ENCODE results near the gene SLC25A53.
"Not testable (repeated sequence)": the region's sequence is repeated elsewhere in the genome, so short reads cannot be mapped to it uniquely, and the experiment has no call there.

SLC25A53 gene

DNA sequence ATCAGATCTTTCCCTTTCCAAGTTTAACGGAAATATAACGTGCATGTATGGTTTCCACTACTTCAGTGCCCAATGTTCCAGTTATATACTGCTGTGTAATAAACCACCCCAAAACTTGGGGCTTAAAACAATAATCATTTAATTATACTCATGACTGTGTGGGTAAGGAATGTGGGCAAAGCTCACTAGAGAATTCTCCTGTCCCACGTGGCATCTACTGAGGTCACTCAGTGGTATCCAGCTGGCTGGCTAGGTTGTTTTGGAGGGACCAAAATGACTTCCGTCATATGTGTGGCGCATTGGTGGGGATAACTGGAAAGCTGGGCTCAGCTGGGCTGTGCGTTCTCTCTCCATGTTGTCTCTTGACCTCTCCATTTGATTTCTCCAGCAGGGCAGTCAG lies 26.0 kb downstream of the SLC25A53 start:
- no peak for DNase-seq

DNA sequence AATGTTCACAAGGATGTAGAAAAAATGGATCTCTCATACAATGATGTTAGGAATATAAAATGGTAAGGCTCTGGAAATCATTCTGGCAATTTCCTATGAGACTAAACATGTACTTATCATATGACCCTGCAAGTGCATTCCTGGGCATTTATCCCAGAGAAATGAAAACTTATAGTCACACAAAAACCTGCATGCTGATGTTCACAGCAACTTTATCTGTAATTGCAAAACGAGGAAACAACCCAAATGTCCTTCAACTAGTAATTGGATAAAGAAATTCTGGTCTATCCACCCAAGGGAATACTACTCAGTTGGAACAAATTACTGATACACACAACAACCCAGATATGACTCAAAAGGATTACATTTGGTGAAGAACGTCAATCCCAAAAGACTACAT lies 30.0 kb downstream of the SLC25A53 start:
- no peak for DNase-seq

DNA sequence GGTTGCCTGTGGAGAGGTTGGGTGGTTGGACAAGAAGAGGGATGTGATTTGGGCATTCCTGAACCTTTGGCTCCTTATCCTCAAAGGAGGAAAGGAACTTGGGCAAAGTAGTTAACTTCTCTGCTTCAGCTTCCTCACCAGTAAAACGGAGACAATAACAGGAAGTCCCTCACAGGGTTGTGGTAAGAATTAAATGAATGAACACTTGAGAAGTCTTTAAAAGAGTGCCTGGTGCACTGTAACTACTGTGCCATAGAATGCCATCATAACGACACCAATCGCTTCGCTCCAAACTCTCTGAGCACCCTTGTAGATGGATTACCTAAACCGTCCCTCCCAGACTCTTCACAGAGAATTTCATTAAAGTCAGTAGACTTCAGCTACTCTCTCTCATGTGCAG lies 34.0 kb downstream of the SLC25A53 start:
- DNase-seq: peak; percentile 4

DNA sequence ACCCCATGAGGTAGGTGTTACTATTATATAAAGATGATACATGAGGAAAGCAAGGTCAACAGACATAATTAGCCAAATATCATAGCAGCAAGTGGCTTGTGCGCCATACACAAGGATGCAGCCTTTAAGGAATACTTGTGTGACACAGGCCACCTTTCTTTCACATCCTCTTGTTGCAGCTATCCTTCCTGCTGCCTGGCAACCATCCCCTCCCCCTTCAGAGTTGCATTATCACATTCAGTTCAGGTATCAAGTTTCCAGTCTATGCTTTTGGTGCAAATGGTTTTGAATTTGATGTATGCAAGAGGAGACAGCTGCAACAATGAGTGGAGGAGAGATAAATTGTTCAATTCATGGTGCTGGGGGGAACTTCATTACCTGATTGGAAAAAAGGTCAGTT lies 38.0 kb downstream of the SLC25A53 start:
- no peak for DNase-seq

DNA sequence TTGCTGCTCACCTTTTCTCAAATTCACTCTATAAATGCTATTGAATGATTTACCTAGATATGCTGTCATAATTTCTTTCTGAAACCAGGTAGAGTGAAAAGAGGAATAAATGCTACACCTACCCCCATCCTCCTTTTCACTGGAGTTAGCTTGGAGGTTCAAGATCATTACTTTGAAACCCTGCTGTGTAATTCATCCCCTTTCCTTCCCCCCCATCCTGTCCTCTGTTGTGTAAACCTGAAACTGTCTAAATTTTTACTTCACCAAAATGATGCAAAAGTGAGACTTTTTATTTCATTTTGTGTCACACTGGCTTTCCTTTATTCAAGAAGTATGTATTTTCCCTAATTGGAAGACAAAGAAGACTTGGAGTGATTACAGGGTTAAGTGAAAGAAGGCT lies 39.0 kb downstream of the SLC25A53 start:
- DNase-seq: no peak

DNA sequence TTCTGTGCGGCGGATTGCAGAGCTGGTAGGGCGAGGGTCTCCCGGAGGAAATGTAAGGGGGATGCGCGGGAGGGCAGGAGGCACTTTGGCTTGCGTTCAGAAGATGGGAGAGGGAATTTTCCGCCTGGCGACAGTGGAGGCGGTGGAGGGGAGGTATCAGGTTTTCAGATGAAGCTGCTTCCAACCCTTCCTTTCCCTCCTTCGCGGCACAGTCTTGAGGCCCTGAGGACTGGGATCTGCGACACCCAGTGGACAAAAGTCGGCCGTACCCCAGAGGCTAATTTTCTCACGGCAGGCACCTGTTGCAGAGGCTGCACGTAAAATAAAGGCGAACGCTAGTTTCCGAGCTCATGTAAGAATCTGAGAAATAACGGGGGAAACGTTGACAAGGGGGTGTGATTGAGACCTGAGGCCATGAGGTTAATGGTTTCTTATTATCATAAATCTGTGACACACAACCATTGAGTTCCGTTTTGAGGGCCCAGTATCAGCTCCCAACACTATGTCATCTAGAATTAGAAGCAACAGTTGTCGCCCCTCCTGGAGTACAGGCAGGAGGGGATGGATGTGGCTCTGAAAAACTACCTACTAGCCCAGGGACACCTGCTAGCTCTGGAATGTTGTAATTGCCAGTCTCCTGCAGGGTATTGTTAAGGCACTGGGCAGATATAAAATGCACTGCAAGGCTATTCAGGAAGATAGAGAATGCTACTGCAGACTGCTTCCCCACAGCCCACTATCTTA lies 43.4 kb downstream of the SLC25A53 start:
- peak; percentile 14 for DNase-seq

DNA sequence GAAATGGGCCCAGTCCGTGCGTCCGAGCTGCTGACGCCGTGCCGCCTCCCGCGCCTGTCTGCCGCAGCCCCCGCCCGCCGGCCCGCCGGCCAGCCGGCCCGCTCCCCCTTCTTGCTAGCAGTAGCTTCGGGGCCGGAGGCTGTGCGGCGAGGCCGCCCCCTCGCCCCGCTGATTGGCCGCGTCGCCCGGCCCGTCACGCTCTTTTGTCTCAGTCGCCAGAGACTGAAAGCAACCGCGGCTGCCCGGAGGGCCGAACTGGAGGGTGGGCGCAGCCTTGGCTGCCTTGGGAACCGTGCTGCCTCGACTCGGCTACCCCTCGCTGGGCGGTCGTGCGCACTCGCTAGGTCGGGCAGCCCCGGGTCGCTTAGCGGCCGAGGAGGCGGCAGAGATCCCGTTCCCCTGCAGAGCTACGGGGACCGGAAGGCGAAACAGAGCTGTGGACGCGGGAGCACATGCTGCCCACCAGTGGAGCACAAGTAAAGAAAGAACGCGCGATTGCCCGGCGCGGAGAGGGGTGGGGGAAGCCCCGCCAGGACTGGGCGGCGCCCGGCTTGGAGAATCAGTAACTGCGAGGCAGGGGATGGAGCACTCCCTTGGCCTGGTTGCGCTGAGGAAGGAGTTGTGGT lies 44.4 kb downstream of the SLC25A53 start, which contains the start of gene ZCCHC18:
TSS of gene ZCCHC18 (plus strand) at position 198 of the 626 bp plus-strand sequence. CDS start 1,589 bp downstream, outside the sequence.
- DNase-seq: no peak

DNA sequence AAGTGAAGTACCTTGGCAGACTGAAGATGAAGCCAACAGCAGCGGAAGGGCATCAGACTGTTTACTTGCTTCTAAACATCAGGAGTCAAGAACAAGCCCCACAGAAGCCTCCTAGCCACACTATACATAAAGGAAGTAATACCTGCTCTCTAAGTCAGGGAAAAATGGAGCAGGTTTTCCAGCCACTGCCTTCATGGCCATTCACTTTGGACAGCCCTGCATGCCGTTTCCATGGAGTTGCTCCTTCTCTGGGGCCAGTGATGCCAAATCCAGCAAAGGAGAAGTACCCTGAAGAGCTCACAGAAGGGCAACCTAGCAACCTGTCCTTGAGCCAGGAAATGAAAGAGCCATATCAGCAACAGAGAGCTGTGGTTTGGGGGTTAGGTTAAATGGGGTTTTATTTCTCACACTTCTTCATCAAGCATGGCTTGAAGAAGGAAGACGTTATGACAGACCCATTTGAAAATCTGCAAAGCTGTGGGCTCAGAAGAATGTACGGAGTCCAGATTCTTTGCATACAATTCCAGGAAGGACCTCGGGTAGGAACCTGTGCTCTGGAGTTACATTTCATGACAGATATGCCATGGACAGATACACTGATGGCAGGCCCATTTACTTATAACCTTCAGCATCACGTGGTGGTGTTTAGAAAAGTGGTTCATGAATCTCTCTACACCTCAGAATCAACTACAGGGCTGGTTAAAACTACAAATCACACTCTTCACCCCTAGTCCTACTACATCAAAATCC lies 46.1 kb downstream of the SLC25A53 start:
- DNase-seq: not testable (repeated sequence)

DNA sequence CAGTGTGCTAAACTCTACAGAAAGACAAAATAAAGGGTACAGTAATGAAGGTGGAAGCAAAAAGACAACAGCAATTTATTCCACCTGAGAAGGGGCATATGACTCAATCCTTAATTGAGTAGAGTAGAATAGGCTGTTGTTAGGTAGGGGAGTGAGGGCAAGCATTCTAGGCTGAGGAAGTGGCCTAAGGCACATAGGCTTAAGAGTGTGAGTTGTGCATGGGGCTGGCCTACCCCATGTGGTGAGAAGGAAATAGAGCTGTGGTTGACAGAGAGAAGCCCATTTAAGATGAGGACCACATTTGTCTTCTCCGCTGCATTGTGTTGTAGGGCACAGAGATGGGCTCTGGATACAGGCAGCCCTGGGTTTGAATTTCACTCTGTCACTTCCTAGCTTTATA lies 47.9 kb downstream of the SLC25A53 start:
- DNase-seq: no peak

DNA sequence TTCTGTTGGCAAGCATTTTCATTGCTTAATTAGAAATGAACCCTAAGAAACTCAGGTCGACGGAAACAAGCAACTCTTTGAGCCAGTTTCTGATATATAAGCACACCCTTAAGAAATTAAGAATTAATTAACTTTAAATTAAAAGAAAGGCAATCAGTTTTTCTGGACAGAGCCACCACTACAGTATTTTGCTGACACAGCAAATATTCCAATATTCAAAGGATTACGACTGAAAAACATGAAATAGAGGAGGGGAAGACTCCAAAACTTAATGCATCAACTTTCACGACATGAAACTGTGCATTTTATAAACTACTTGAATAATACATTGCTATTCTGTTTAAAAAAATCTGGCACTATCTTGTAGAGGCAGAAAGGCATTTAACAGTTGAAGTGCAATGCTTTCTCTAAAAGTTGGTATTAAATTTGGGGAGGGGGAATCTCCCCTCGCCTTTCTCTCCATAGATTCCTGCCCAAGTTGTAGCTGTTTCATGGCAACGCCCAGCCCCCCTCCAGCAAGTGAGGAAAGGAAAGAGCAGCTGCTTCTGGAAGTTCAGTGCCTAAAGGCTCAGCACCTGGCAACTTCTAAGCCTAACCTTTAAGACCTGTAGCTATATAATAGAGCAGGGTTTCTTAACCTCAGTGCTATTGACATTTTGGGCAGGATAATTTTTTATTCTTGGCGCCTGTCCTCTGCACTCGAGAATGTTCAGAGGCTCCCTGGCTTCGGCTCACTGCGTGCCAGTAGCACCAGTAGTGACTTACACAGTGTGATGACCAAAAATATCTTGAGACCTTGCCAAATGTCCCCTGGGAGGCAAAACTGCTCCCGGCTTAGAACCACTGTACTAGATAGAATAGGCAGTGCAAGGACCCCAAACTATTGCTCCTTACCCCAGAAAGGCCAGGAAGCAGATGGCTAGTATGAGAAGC lies 51.2 kb downstream of the SLC25A53 start:
- DNase-seq: no peak

DNA sequence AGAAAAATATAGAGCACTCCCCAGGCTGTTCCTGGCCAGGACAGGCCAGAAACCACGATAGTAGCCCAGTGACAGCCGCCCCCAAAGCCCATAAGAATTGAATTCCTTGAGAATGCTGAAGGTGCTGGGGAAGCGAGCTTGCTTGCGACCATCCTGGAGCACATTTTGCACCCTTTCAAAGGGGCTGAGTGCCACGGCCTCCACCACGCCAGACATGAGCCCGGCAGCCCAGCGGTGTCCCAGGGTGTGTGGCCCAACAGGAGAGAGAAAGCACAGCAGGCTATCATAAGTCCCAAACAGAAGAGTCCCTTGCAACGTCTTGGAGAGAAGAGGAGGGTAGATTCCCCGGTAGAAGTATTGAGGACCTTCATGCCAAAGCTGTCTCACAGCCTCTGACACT lies 52.1 kb downstream of the SLC25A53 start:
- DNase-seq: no peak

DNA sequence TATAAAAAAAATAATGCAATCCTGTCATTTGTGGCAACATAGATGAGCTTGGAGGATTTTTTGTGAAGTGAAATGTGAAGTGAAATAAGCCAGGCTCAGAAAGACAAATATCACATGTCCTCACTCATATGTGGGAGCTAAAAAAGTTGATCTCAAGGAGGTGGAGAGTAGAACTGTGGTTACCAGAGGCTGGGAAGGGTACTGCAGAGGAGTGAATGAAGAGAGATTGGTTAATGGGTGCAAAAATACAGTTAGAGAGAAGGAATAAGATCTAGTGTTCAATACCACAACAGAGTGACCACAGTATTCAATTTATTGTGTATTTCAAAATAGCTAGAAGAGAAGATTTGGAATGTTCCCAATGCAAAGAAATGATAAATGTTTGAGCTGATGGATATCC lies 57.9 kb downstream of the SLC25A53 start:
- no peak for DNase-seq

DNA sequence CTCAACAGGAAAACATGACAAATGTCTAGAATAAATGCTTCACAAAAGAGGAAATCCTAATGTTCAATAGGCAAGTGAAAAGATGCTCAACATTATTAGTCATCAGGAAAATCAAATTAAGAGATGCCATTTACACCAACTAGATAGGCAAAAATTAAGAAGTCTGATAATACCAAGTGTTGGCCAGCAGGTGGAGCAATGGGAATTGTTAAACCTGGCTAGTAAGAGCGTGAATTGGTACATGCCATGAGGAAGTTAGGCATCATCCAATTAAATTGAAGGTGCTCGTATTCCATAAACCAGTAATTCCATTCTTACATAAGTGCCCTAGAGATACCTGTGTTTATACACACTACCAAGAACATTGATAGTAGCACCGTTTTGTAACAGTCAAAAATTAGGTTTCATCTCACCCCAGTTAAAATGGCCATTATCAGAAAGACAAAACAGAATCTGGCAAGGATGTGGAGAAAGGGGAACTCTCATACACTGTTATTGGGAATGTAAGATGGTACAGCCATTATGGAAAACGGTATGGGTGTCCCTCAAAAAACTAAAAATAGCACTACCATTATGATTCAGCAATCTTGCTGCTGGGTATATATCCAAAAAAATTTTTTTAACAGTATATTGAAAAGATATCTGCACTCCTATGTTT lies 58.5 kb downstream of the SLC25A53 start:
- peak; percentile 34 for DNase-seq

DNA sequence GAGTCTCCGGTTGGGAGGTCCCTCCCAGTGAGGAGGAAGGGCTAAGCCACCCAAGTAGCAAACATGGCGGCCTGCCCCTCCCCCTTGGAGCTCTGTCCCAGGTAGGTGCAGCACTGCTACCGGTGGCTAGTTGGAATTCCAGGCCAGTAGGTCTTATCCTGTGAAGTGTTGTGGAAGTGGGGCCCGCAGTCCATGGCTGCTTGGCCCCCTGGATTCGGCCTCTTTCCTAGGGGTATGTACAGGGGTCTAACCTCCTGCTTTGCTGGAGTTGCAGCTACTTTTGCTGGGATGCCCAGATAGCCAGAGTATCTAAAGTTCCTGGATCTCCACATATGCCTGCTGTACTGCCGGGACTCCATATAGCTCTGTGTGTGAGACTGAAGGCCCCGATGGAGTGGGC lies 70.9 kb downstream of the SLC25A53 start:
- no peak for DNase-seq

DNA sequence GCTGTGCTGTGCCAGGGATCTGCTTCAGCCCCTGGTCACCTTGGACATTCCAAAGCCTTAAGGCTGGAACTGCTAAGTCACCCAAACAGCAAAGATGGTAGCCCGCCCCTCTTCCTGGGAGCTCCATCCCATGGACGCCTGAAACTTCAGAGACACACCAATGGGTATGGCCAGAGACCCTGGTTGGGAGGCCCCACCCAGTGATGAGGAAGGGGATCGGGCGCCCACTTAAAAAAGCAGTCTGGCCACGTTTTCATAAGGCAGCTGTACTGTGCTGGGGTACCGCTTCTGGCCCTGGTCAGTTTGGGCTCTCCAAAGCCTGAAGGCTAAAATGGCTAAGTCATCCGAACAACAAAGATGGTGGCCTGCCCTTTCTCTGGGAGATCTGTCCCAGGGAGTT lies 71.3 kb downstream of the SLC25A53 start:
- DNase-seq: no peak

DNA sequence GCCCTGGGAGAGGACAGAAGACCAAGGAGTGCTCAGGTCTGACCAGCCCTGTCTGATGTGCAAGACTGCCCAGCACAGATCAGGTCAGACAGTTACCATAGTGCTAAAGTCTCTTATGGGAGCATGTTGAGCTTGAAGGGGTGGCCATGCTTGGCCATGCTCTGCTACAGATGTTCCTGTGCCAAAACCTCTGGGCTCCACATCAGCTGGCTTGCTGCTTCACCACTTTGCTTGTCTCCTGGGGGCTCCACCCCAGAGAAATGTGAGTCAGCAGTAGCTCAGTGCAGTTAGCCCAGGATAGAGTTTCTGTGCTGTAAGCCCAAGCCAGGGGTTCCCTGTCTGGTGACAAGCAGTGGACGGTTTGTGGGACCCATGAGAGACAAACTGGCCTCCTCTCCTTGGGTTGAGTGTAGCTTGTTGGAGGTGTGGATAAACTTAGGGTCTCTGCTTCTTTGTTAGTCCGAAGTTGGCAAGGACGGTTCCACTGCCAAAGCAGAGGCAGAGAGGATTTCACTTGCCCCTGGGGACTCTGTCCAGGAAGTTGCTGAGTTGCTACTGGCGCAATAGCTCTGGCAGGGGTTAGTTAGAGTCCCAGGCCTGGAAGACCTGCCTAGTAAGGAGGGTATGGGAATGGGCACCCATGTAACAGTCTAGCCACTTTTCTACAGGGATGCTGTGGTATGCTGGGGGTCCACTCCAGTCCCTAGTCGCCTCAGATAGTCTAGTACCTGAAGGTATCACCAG lies 72.1 kb downstream of the SLC25A53 start:
- no peak for DNase-seq

DNA sequence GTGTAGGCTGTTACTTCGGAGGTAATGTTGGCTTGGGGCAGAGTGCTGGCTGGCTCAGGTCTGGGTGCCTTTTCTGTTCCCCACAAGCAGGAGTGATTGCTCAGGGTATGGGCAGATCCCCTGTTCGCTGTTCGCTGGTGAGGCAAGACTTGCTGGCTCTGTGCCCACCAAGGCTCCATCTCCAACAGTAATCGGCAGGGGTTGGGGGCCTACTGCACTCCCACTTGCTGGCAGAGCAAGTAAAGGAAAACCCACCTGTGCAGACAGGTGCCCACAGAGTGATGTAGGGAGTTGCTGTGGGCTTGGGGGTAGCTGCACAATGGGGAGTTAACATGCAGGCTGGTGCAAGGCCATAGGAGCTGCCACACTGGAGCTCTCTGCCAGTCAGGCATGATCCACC lies 72.7 kb downstream of the SLC25A53 start:
- no peak for DNase-seq

DNA sequence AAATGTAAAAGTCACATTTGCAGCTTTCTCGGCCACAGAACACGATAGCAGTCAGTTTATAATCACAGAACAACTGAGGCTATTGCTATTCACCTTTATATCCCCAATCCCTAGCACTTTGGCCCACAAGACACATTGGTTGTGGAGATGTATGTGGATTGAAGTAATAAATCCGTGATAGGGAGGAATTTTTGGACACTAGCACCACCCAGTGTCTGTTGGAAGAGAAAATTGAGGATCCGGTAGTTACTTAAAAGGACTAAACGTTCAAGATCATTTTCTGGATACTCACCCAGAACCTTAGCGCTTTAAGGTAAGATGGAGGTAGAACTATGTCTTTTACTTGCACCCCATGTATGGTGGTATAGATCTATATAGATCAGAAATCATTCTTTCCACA lies 79.0 kb downstream of the SLC25A53 start:
- not testable (repeated sequence) for DNase-seq

DNA sequence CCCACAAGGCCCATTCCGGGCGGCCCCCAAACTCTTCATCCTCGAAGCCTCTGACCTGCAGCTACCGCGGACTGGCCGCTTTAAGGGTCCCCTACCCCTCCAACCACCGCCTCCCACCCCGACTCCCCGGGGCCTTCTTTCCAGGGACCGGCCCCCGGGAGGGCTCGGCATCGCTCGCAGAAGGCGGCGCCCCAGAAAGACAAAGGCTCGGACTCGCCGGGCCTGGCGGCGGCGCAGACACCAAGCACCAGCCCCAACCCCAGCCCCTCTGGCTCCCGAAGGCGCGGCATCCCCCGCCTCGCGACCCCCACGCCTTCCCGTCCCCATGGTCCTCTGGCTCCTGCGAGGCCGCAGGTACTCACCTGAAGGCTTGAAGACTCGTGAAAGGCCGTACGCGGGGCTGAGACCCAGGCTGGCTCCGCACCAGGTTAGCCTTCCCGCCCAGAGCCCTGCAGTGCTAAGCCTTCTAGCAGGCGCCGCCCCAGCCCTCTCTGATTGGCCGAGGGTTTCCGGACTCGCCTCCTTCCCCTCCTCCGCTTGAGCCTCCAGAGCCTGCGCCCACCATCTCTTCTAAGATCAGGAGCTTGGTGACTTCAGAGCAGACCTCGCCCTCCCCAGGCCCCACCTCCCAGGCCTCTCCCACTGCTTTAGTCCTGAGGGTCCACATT lies 80.9 kb downstream of the SLC25A53 start, which contains the start of gene TMSB15C:
TSS of gene TMSB15C (minus strand) at position 459 of the 668 bp plus-strand sequence.
- not testable (repeated sequence) for DNase-seq

DNA sequence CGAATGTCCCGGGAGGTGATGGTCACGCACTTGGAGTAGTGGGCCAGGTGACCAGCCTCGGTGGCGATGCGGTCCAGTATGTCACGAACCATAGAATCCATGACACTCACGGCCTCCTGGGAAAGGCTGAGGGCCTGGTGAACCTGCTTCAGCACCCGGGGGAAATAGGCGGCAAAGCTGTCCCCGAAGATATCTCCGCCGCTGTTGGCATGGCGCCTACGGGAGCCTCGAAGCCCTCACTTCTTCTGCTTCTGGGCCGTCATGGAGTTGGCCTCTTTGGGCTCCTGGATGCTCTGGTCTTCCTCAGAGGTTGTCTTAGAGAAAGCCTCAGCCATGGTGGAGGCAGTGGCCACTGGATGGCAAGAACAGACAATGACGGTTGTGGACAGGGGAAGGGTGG lies 94.2 kb downstream of the SLC25A53 start:
- not testable (repeated sequence) for DNase-seq

DNA sequence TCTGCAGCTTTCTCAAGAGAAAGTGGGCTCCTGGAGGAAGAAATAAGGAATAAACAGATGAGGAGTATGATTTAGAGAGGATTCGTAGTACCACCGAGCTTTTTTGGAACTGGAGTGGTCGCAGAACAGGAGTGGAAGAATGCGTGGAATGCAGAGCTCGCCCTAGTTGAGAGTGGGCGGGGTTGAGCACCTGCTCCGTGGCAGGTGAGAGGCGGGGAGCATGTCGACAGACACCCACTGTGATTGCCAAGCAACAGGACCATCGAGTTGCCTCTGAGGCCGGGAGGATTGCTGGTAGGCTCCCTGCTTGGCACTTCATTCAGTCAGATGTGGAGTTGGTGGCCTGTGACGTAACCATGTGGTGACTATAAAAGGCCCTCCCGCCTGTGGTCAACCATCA lies 101.9 kb downstream of the SLC25A53 start:
- not testable (repeated sequence) for DNase-seq
